SU-DHL-6 (cell line): ENCODE results near the gene MYL10.

Experiments used
- CTCF ChIP-seq: fragments of 200-600 bp; sonication (generic); IDR thresholded peaks from one replicate; pipeline ENCODE4 v1.5.1; 2017; ENCODE audit warnings: antibody characterized with exemption, mild to moderate bottlenecking, low read length, moderate library complexity; ENCODE audit not compliant: insufficient read depth, poor library complexity, severe bottlenecking
- EZH2phosphoT487 ChIP-seq: fragments of 200-600 bp; sonication (generic), shearing (Covaris generic); conservative IDR thresholded peaks from 2 replicates; pipeline ENCODE4 v1.6.1; 2018; ENCODE audit warnings: mild to moderate bottlenecking, antibody characterized with exemption, low read length, moderate library complexity, mixed read lengths

GRCh38 chr7:101636822-101637623, 7.9 kb upstream of the MYL10 start:
- TF ChIP-seq CTCF (no peak), EZH2phosphoT487 (no peak)
